OCI-LY7 (cell line): Measurements from ENCODE around the gene BBX. TPM values are rescaled to one million over a fixed set of nuclear protein-coding genes. Genes with fewer than 3 reads are reported as not detected.

ENCODE experiments used
- Bru-seq: library from RNA; stranded (reverse); fragments of 400-500 nt; gene quantifications from one replicate; lab custom pipeline; 2021; lab: Mats Ljungman, UMichigan
- BruChase-seq, 2 experiments: library from RNA; stranded (reverse); fragments of 400-500 nt; gene quantifications; one replicate each; lab custom pipeline; 2021; lab: Mats Ljungman, UMichigan
- BruUV-seq: library from RNA; stranded (reverse); fragments of 400-500 nt; replicated peaks from 2 replicates; lab custom pipeline; 2021; lab: Mats Ljungman, UMichigan
- CTCF ChIA-PET: fragments of 300-600 bp; sonication (Branson Sonifier 250); formaldehyde crosslinking; loops from one replicate; lab custom pipeline; 2022; ENCODE audit warnings: antibody characterized with exemption; ENCODE audit not compliant: unreplicated experiment; lab: Charles Lee
- POLR2A ChIA-PET: fragments of 300-600 bp; sonication (Branson Sonifier 250); formaldehyde crosslinking; loops from one replicate; lab custom pipeline; 2022; ENCODE audit warnings: antibody characterized with exemption; lab: Charles Lee
- DNase-seq: peaks from one replicate; pipeline ENCODE4 v3.0.0-alpha.2; 2015; ENCODE audit warnings: low spot score
- H2AFZ ChIP-seq: fragments of 200-600 bp; sonication (generic), shearing (Covaris generic); 2 replicates; pipeline ENCODE4 v1.6.1; 2014; ENCODE audit warnings: mild to moderate bottlenecking, antibody characterized with exemption, low read length, moderate library complexity
- H3K27ac ChIP-seq: fragments of 200-600 bp; sonication (generic); 2 replicates; pipeline ENCODE4 v1.5.1; 2014; ENCODE audit warnings: mixed run types, low read depth, mild to moderate bottlenecking, moderate library complexity, low read length, inconsistent platforms; ENCODE audit not compliant: poor library complexity, severe bottlenecking
- H3K36me3 ChIP-seq: fragments of 200-600 bp; sonication (generic); 2 replicates; pipeline ENCODE4 v1.6.1; 2014; ENCODE audit warnings: mild to moderate bottlenecking, antibody characterized with exemption, low read length, moderate library complexity, mixed read lengths; ENCODE audit not compliant: insufficient read depth
- H3K4me1 ChIP-seq: fragments of 200-600 bp; sonication (generic); 2 replicates; pipeline ENCODE4 v1.5.1; 2014; ENCODE audit warnings: mild to moderate bottlenecking, low read length; ENCODE audit not compliant: insufficient read depth, poor library complexity, severe bottlenecking
- H3K4me2 ChIP-seq: fragments of 200-600 bp; sonication (generic); 2 replicates; pipeline ENCODE4 v1.6.1; 2014; ENCODE audit warnings: mild to moderate bottlenecking, low read length
- H3K4me3 ChIP-seq: fragments of 200-600 bp; sonication (generic); 2 replicates; pipeline ENCODE4 v1.5.1; 2014; ENCODE audit warnings: mild to moderate bottlenecking, low read depth, low read length; ENCODE audit not compliant: poor library complexity, severe bottlenecking
- H3K79me2 ChIP-seq: fragments of 200-600 bp; sonication (generic); 2 replicates; pipeline ENCODE4 v1.6.1; 2016; ENCODE audit warnings: low read depth, mild to moderate bottlenecking, low read length, moderate library complexity, mixed read lengths; ENCODE audit not compliant: insufficient read depth
- H3K9me2 ChIP-seq: fragments of 200-600 bp; sonication (generic); 2 replicates; pipeline ENCODE4 v1.6.1; 2016; ENCODE audit warnings: mild to moderate bottlenecking, low read length, mixed read lengths; ENCODE audit not compliant: insufficient read depth
- H3K9me3 ChIP-seq: fragments of 200-600 bp; sonication (generic); 2 replicates; pipeline ENCODE4 v1.6.1; 2014; ENCODE audit warnings: mild to moderate bottlenecking, mixed run types, low read length, mixed read lengths
- H4K20me1 ChIP-seq: fragments of 200-600 bp; sonication (generic); 2 replicates; pipeline ENCODE4 v1.6.1; 2014; ENCODE audit warnings: mild to moderate bottlenecking, antibody characterized with exemption, low read length, moderate library complexity, mixed read lengths; ENCODE audit not compliant: insufficient read depth
- CTCF ChIP-seq: fragments of 200-600 bp; sonication (generic); conservative IDR thresholded peaks from 2 replicates; pipeline ENCODE4 v1.5.1; 2014; ENCODE audit warnings: mild to moderate bottlenecking, antibody characterized with exemption, low read length, moderate library complexity, mixed read lengths
- EZH2phosphoT487 ChIP-seq: fragments of 200-600 bp; sonication (generic); IDR thresholded peaks from 2 replicates; pipeline ENCODE4 v1.6.1; 2018; ENCODE audit warnings: low read depth, borderline replicate concordance, mild to moderate bottlenecking, mixed run types, antibody characterized with exemption, low read length, moderate library complexity, mixed read lengths
- intact Hi-C: fragments of 100-400 bp; cut with micrococcal nuclease; formaldehyde crosslinking; loops from one replicate; pipeline ENCODE4 v1.10.0; 2022; ENCODE audit not compliant: unreplicated experiment
- long read RNA-seq: library from polyadenylated mRNA; stranded (forward); transcript quantifications from one replicate; pipeline ENCODE4 v2.0.0, GENCODE V29; 2022
- total RNA-seq, 2 experiments: library from RNA; depleted of rRNA in 1 of 2; stranded (reverse); fragments of >200 nt in 1 of 2; shearing (Covaris generic) in 1 of 2; gene quantifications; 2 replicates each; pipeline ENCODE4 v1.2.3, GENCODE V29; 2014 to 2022

BBX gene
- 20.2 and 27.0 TPM in 2 replicates for total RNA-seq (2014; rRNA removed; shearing (Covaris generic))
- total RNA-seq (2022), result 49.8 and 56.0 TPM in 2 replicates
- percentile 90 among the genes with signal in this experiment for Bru-seq, nascent RNA
- BruChase-seq, experiment 1, labeled RNA remaining after a 6-hour chase, result percentile 71 among the genes with signal in this experiment
- BruChase-seq, experiment 2, labeled RNA remaining after a 2-hour chase, result percentile 79 among the genes with signal in this experiment
- long read RNA-seq, full-length matches to known transcripts, result 7 of 20 reads
- long read RNA-seq, partial matches to known transcripts, result 3 of 20 reads
- long read RNA-seq, other reads (novel, unspliced or antisense), result 10 of 20 reads

DNA sequence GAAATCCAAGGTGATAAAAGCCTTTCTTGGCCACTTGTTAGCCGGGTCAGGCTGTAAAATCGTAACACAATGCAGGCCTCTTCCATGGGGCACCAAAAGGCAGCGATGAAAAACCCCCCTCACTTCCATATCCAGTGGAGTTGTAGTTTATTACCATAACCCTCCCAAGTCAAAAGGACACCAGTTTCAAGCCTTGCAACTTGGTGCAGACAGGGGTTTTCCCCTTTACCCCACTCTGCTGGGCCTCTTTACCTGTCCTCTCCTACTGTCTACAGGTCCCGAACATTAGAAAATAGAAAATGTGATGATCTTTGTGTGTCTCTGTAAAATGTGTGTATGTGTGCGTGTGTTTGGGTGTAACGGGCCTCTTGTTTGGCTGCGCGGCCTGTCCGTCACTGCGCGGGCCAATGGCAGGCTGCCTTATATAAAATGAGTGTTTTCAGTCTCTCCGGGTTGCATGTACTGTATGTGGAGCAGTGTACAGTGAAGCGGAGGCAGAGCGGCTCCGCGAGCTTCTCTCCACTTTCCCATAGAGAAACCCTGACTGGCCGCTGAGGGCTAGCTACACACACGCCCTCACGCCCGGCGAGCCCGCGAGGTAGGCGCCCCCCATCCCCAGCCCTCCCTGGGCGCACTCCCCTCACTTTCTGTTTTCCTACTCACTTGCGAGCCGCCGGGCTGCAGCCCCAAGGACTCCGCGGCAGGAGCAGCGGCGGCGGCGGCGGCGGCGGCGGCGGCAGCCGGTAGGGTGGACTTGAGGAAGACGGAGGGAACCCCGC lies at the start of gene BBX:
Gene BBX, plus strand, starts transcription at position 453 of the 779 bp plus-strand sequence. CDS start 187,499 bp downstream, outside the sequence.
- CTCF ChIA-PET, result no interaction called here

GRCh38 chr3:107476462-107476861 lies 46.3 kb upstream of the BBX start:
- DNase-seq, result no peak
- no peaks in the 10 kb centered on the region for H3K79me2 ChIP-seq

More for the DNA sequence above, at the start of gene BBX:
- peaks cover 15% of the 10 kb centered on the region; the same call in 1 of the 2 replicates for H3K36me3 ChIP-seq
- 0 out of 2 replicates have a peak, but pooled peaks cover 8% of the 10 kb centered on the region for H4K20me1 ChIP-seq
- TF ChIP-seq CTCF (no peak), EZH2phosphoT487 (no peak)
- no TSS peak for BruUV-seq
- no peaks in the 10 kb centered on the region for H3K9me3 ChIP-seq
- no peaks in the 10 kb centered on the region for H3K9me2 ChIP-seq
- H3K79me2 ChIP-seq, result peaks cover 36% of the 10 kb centered on the region
- peak within 1 kb of the TSS; percentile 98 for H3K4me2 ChIP-seq
- H3K4me3 ChIP-seq, result peak within 1 kb of the TSS; percentile 89
- peak within 1 kb of the TSS; percentile 99 for H2AFZ ChIP-seq
- intact Hi-C loops, result loop anchor here (1.0 to 10.0 kb wide), 8 partner anchors 75 to 1265 kb away; partner anchors contain the start of gene IFT57
- POLR2A ChIA-PET, result interaction anchor here (0.5 to 2.6 kb wide), 6 partner anchors 10 to 95 kb away, joined by 3 to 7 read pairs (median 4); no protein-coding TSS in a partner anchor
- peak; percentile 92 for DNase-seq
- peaks cover 40% of the 10 kb centered on the region for H3K4me1 ChIP-seq
- peak within 1 kb of the TSS; percentile 82 for H3K27ac ChIP-seq

More at GRCh38 chr3:107476462-107476861, 46.3 kb upstream of the BBX start:
- no peak for TF ChIP-seq CTCF
- TF ChIP-seq EZH2phosphoT487, result no peak
- H3K27ac ChIP-seq, result no peak overlapping the region
- no peaks in the 10 kb centered on the region for H3K9me2 ChIP-seq
- no peaks in the 10 kb centered on the region for H4K20me1 ChIP-seq
- no TSS peak for BruUV-seq
- H2AFZ ChIP-seq, result no peak overlapping the region
- H3K36me3 ChIP-seq, result no peaks in the 10 kb centered on the region
- no peak overlapping the region for H3K4me2 ChIP-seq
- ChIA-PET POLR2A (no interaction called here), CTCF (no interaction called here)
- intact Hi-C loops, result no loop called here
- no peaks in the 10 kb centered on the region for H3K4me1 ChIP-seq
- H3K4me3 ChIP-seq, result no peak overlapping the region
- no peaks in the 10 kb centered on the region for H3K9me3 ChIP-seq
